Colonic mucosa (tissue), 4 donors: ENCODE data around the gene CALML6. TPM values are rescaled to one million over a fixed set of nuclear protein-coding genes. Genes with fewer than 3 reads are reported as not detected.

ENCODE experiments used
- DNase-seq: peaks from one replicate; pipeline ENCODE4 v3.0.0-alpha.2; 2020
- H3K27ac ChIP-seq: fragments of 200-600 bp; one replicate; pipeline ENCODE4 v1.8.0; 2021
- H3K27me3 ChIP-seq: fragments of 200-600 bp; one replicate; pipeline ENCODE4 v1.8.0; 2021
- H3K36me3 ChIP-seq: fragments of 200-600 bp; one replicate; pipeline ENCODE4 v1.8.0; 2021
- H3K4me1 ChIP-seq: fragments of 200-600 bp; one replicate; pipeline ENCODE4 v1.8.0; 2021; ENCODE audit warnings: mild to moderate bottlenecking
- H3K4me3 ChIP-seq: fragments of 200-600 bp; one replicate; pipeline ENCODE4 v1.8.0; 2021
- H3K9ac ChIP-seq, 2 donors: one replicate each; pipeline ENCODE4 v1.7.0; 2013; ENCODE audit warnings: control low read depth in 2 of 2, low read depth in 2 of 2, low read length in 2 of 2
- H3K9me3 ChIP-seq: fragments of 200-600 bp; one replicate; pipeline ENCODE4 v1.8.0; 2021
- CTCF ChIP-seq: fragments of 200-600 bp; IDR thresholded peaks from one replicate; pipeline ENCODE4 v1.8.0; 2022; ENCODE audit warnings: antibody characterized with exemption, mild to moderate bottlenecking
- intact Hi-C: fragments of 100-400 bp; cut with DNase I; formaldehyde crosslinking; loops from one replicate; pipeline ENCODE4 v1.14.1; 2022
- total RNA-seq, 2 donors: library from RNA; stranded (reverse); fragmentation: NEBNext Ultra II Directional in 1 of 2; extraction: Animal tissue kit (Norgen Biotek cat#: 25700) in 1 of 2; gene quantifications; one replicate each; pipeline ENCODE4 v1.2.1, GENCODE V29; 2021
- donor health status: healthy.
- donor health status: DM: no; HTN: no; CAD: no.
- donor health status: DM: no; HTN: no; CAD: no.

The CALML6 gene
- total RNA-seq, 2 donors from 2014 or later: 0.17 TPM; not detected in 1

- Histone ChIP-seq H3K9ac (no peak overlapping the region), H3K9me3 (no peaks in the 10 kb centered on the region), H3K36me3 (no peaks in the 10 kb centered on the region), H3K27me3 (no peaks in the 10 kb centered on the region), H3K4me3 (no peak overlapping the region), H3K4me1 (peaks cover 15% of the 10 kb centered on the region), H3K27ac (no peak overlapping the region)
- intact Hi-C loops: no loop called here
- TF ChIP-seq CTCF: no peak
- no peak for DNase-seq
Measured at GRCh38 chr1:1916851-1917251, 1.8 kb downstream of the CALML6 start.

GRCh38 chr1:1917304-1917976 lies 2.4 kb downstream of the CALML6 start:
- H3K27ac ChIP-seq: no peak overlapping the region
- H3K9ac ChIP-seq: no peak overlapping the region
- H3K4me3 ChIP-seq: no peak overlapping the region
- no peaks in the 10 kb centered on the region for H3K9me3 ChIP-seq
- no peaks in the 10 kb centered on the region for H3K36me3 ChIP-seq
- no peak for DNase-seq
- no peaks in the 10 kb centered on the region for H3K27me3 ChIP-seq
- intact Hi-C loops: no loop called here
- peaks cover 15% of the 10 kb centered on the region for H3K4me1 ChIP-seq
- TF ChIP-seq CTCF: no peak

- peak overlapping the region; percentile 58 for H3K4me3 ChIP-seq
- intact Hi-C loops: no loop called here
- H3K36me3 ChIP-seq: no peaks in the 10 kb centered on the region
- DNase-seq: peak; percentile 37
- peak overlapping the region; percentile 34 to 57 for H3K9ac ChIP-seq
- H3K9me3 ChIP-seq: no peaks in the 10 kb centered on the region
- peaks cover 15% of the 10 kb centered on the region for H3K4me1 ChIP-seq
- no peaks in the 10 kb centered on the region for H3K27me3 ChIP-seq
- H3K27ac ChIP-seq: peak overlapping the region; percentile 32
- TF ChIP-seq CTCF: no peak
Measured at GRCh38 chr1:1917995-1918900, 3.2 kb downstream of the CALML6 start.

- no peak for TF ChIP-seq CTCF
- Histone ChIP-seq H3K4me1 (peaks cover 15% of the 10 kb centered on the region), H3K9me3 (no peaks in the 10 kb centered on the region), H3K27me3 (no peaks in the 10 kb centered on the region), H3K27ac (peak within 1 kb of the TSS; percentile 35), H3K36me3 (no peaks in the 10 kb centered on the region), H3K9ac (peak within 1 kb of the TSS; percentile 34 to 57), H3K4me3 (peak within 1 kb of the TSS; percentile 58)
- no peak for DNase-seq
- intact Hi-C loops: no loop called here
Measured at GRCh38 chr1:1918901-1919303, 3.8 kb downstream of the CALML6 start, which contains the start of gene TMEM52. TSS of gene TMEM52 (minus strand) at chr1:1919279. CDS start at chr1:1919265, 14 bp downstream.

- Histone ChIP-seq H3K27ac (peak overlapping the region; percentile 35), H3K4me1 (peaks cover 15% of the 10 kb centered on the region), H3K4me3 (peak overlapping the region; percentile 58), H3K9me3 (no peaks in the 10 kb centered on the region), H3K9ac (peak overlapping the region in 1 of 2 donors; percentile 52), H3K36me3 (no peaks in the 10 kb centered on the region), H3K27me3 (no peaks in the 10 kb centered on the region)
- DNase-seq: peak; percentile 100
- TF ChIP-seq CTCF: no peak
- intact Hi-C loops: no loop called here
Measured at GRCh38 chr1:1919304-1920056, 4.4 kb downstream of the CALML6 start.
